ENCODE results near the gene CYP1B1. TPM values are rescaled to one million over a fixed set of nuclear protein-coding genes. Genes with fewer than 3 reads are reported as not detected.

The CYP1B1 gene
- total RNA-seq, 4 donors from 2014 or later = 12.4 to 33.4 (median 20.6) TPM

DNA sequence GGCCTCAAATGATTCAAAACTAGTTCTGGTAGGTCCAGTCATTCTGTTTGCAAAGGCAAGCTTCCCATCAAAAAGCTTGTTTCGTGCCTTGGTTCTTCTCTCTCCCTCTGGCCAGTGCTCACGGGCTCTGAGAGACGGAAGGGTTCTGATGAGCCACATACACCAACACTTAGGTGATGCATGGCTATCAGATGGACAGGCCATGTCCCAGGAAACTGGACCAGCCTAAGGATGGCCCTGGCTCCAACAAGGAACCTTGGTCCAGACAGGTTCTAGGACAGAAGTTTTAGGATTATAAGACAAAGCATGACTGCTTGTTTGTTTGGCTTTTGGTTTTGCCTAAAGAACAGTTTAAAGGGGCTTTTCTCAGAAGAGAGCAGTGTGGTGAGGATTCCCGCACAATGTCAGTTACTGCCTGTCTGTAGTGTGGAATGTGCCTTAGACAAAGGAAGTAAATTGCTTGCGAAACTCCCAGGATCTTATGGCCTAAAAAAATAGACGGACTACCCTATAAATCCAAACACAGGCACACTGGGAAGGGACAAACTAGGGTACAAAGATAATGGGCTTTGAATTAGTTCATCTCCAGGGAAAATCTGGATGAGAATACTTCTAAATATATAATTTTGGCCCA lies 10.3 kb downstream of the CYP1B1 start:
- 86 to 90% methylated on average over 6 of the region's 6 CpGs for WGBS, 2 donors
- intact Hi-C loops (cut with DNase I; ENCODE audit: low total_unique reads) = no loop called here
- TF ChIP-seq, protein P1, sequence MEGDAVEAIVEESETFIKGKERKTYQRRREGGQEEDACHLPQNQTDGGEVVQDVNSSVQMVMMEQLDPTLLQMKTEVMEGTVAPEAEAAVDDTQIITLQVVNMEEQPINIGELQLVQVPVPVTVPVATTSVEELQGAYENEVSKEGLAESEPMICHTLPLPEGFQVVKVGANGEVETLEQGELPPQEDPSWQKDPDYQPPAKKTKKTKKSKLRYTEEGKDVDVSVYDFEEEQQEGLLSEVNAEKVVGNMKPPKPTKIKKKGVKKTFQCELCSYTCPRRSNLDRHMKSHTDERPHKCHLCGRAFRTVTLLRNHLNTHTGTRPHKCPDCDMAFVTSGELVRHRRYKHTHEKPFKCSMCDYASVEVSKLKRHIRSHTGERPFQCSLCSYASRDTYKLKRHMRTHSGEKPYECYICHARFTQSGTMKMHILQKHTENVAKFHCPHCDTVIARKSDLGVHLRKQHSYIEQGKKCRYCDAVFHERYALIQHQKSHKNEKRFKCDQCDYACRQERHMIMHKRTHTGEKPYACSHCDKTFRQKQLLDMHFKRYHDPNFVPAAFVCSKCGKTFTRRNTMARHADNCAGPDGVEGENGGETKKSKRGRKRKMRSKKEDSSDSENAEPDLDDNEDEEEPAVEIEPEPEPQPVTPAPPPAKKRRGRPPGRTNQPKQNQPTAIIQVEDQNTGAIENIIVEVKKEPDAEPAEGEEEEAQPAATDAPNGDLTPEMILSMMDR (IDR thresholded peaks at IDR 0.05) = no peak
- TF ChIP-seq POLR2A (IDR thresholded peaks at IDR 0.05) = no peak
- no peak overlapping the region for H3K4me3 ChIP-seq (ENCODE audit: low read depth, poor library complexity, severe bottlenecking)
- DNase-seq (ENCODE audit: low spot score in 2 of 2) = no peak

DNA sequence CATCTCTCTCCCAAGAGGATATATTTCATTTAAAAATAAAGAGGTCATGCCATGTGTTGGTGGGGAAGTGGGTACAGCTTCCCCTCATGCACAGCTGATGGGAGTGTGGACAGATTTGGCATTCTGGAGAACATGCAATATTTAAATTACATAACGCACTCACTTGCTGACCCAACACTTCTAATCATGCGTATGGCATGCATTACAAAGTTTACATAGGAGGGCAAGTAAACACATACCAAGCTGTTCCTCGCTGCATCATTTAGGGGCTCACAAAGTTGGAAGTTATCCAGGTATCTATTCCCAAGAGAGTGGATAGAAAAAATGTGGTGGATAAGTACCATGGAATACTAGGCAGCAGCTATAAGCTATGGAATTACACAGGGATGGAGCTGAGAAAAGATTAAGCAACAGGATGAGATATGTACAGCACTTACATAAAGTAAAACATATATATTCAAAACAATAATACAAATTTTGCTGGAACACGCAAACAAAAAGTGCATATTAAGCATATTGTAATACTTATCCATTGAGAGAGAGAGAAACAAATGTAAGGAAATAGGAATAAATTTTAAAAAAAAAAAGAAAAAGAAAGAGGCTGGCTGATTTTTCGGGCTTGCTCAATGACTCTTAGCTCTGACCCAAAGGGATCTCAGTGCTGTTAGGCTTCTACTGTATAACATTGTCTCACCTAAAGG lies 11.0 kb downstream of the CYP1B1 start:
- TF ChIP-seq, protein P1 (IDR thresholded peaks at IDR 0.05) = no peak
- no peak for TF ChIP-seq POLR2A (IDR thresholded peaks at IDR 0.05)
- WGBS, 2 donors = 82 to 88% methylated on average over 5 of the region's 5 CpGs
- no peak for DNase-seq (ENCODE audit: low spot score in 2 of 2)
- H3K4me3 ChIP-seq (ENCODE audit: low read depth, poor library complexity, severe bottlenecking) = no peak overlapping the region
- intact Hi-C loops (cut with DNase I; ENCODE audit: low total_unique reads) = no loop called here

DNA sequence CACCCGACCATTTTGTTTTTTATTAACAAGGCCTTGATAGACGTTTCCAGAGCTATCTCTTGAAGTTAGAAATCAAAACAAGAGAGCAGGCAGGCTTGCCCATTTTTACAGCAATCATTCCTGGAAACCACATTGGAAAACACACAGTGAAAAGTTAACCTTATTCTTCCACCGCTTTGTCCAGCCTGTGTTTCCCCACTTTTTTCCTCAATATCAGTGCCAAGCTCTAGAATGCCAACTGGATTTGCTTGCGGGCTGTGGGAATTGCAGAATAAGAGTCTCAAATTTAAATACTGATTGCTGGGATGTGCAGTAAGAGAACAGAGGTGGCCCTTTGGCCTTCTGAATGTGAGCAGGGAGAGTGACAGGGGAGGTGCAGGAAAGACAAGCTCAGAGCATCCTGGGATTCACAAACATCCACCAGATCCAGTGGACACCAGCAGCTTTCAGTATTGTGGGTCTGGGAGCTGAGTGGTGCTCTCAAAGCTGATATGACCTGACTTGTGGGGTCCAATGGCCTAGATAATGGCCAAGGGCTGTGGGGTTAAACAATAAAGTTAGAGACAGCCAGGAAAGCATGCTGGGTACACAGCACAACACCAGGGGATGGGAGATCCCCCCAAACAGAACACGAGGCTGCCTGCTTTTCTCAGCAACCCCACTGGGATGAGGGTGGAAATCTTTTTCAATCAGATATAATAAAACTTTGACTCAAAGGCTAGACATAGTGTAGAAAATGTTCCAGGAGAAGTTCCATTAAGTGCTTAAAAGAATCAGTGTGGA lies 15.5 kb downstream of the CYP1B1 start:
- intact Hi-C loops (cut with DNase I; ENCODE audit: low total_unique reads) = no loop called here
- no peak for TF ChIP-seq POLR2A (IDR thresholded peaks at IDR 0.05)
- TF ChIP-seq, protein P1 (IDR thresholded peaks at IDR 0.05) = no peak
- no peak overlapping the region for H3K4me3 ChIP-seq (ENCODE audit: low read depth, poor library complexity, severe bottlenecking)
- no peak for DNase-seq (ENCODE audit: low spot score in 2 of 2)
- WGBS, 2 donors = 71 to 74% methylated on average over 5 of the region's 5 CpGs

DNA sequence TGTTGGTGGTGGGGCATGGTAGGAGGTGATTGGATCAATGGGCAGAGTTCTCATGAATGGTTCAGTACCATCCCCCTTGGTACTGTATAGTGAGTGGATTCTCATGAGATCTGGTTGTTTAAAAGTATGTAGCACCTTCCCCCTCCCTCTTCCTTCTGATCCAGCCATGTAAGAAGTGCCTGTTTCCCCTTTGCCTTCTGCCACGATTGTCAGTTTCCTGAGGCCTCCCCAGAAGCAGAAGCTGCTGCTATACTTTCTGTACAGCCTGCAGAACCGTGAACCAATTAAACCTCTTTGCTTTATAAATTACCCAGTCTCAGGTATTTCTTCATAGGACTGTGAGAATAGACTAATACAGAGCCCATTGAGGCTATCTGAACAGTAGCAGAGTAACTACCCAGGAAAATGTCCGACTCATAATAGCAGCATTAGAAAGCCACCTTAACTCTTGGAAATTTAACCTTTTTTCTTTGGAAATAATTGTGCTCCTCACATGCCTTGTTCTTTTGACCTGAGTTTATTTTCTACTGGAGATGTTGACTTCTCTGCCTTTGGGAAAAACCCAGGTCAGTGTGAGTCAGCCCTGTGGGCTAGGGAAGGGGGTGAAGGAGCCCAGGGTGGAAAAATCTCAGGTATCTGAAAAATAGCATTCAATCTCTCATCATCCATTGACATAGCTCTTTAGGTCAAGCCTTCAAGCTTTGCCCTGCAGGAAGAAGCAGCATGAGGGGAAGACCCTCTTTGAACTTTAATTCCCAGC lies 18.1 kb downstream of the CYP1B1 start:
- TF ChIP-seq, protein P1 (IDR thresholded peaks at IDR 0.05) = no peak
- no peak for TF ChIP-seq POLR2A (IDR thresholded peaks at IDR 0.05)
- H3K4me3 ChIP-seq (ENCODE audit: low read depth, poor library complexity, severe bottlenecking) = no peak overlapping the region
- intact Hi-C loops (cut with DNase I; ENCODE audit: low total_unique reads) = no loop called here
- WGBS, 2 donors = 66 to 75% methylated on average over 3 of the region's 3 CpGs
- DNase-seq (ENCODE audit: low spot score in 2 of 2) = no peak

DNA sequence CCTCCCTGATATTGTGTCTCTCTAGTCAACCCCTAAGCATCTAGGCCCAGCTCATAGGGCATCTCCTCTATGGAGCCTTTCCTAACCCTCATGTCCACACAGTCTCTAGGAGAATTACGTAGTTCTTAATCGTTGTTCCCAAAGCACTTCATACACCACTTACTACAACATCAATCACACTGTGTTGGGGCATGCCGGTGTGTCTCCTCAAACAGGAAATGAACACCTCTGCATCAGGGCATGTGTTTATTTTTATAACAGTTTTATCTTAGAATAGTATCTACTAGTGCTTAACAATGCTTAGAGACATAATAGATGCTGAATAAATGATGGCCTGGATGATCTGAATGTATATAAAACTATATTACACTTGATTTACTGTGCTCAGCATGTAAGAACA lies 19.7 kb downstream of the CYP1B1 start:
- intact Hi-C loops (cut with DNase I; ENCODE audit: low total_unique reads) = no loop called here
- 56 to 65% methylated on average over 3 of the region's 3 CpGs for WGBS, 2 donors
- no peak for DNase-seq (ENCODE audit: low spot score in 2 of 2)
- no peak overlapping the region for H3K4me3 ChIP-seq (ENCODE audit: low read depth, poor library complexity, severe bottlenecking)
- TF ChIP-seq POLR2A (IDR thresholded peaks at IDR 0.05) = no peak
- TF ChIP-seq, protein P1 (IDR thresholded peaks at IDR 0.05) = no peak

Data from lower leg skin (tissue), 4 donors.